ENCODE measurements around the gene BNC2.

DNA sequence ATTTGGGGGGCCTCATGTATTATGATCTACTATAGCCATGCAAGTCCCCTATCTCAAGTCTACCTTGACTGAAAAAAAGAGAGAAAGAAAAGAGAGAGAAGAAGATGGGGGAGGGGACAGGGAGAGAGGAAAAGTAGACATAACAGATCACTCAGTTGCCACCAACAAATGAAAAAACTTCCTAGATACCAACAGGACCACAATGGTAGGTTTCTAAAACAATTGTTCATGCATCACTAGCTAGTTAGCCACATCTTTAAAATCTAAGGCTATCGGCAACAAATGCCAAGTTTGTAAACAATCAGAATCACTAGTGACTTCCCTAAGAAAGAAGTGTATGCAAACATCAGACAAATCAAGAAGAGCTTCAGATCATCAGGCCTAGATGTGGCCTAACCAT, 328.2 kb downstream of the BNC2 start:
- TF ChIP-seq CTCF (IDR thresholded peaks at IDR 0.05) (no peak), POLR2A (IDR thresholded peaks at IDR 0.05) (no peak), POLR2AphosphoS5 (IDR thresholded peaks at IDR 0.05) (no peak), EP300 (IDR thresholded peaks at IDR 0.05) (no peak)
